Measurements from ENCODE around the gene ERO1B.

ERO1B gene

DNA sequence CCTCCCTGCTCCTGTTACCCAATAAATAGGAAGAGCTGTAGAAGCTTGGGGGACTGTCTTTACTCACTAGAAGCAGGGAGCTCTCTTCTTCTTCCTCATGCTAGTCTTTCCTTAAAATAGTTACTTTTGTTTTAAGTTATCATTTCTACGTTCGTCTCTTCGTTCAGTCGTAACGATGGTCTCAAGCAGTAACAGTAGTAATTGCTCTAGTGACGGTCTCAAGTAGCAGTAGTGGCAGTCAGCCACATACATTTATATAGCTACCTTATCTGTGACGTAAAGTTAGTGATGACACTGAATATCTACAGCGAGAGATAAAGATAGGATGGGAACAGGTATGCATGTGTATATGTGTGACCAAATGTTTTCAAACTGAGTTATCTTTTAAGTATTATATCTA, 15.4 kb upstream of the ERO1B start:
- DNase-seq = no peak

DNA sequence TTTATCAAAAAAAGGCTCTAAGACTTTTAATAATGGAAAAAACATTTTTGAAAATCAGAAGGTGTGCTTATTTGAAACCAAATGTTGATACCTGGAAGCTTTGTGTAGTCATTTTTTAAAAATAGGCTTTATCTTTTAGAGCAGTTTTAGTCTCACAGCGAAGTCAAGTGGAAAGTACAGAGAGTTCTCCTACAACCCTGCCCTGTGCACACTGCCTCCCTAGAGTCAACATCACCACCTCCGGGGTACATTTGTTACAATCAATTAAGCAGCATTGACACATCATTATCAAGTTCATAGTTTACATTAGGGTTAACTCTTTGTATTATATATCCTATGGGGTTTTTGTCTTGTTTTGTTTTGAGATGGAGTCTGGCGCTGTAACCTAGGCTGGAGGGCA, 10.7 kb upstream of the ERO1B start:
- DNase-seq = no peak

DNA sequence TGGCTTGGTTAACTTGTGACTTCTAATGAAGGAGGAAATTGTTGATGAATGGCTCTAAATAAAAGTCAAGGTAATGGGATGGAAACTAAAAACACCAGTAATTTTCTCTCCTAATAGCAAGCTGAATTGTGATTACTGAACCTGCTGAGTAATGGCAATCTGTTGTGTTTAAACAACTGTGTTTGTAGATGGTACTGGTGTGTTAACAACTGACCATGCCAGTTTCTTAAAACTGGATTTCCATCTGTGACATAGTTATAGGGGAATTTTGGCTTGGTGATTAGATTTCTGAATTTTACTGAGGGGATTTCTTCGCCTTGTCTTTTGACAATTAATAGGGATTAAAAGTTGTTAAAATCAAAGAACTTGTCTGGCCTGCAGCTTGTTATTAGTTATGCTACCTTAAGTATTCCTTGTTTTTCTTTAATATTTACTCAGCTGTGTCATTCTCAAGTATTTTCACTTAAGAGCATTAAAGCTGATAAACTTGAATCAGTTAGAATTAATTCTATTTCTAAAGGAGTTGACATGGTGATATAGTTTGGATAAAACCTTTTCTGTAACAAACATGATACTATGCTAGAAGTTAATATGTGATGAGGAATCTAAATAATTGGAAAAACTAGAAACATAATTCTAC, 7.9 kb upstream of the ERO1B start:
- DNase-seq = no peak

DNA sequence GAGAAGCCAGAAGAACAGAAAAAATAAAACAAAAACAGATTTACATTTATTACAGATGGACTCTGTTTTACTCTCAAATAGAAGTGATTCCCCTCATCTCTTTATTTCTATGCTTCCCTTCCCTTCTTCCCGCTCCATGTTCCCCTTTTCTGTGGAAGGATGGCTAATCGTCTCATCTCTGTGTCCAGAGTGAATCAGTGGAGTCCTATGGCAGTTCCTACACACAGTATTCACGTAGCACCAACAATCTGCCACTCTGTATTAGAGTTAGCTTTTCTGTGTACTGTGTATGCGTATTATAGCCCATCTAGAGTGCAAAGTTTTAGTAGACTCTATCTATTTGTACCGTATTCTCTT, 6.8 kb upstream of the ERO1B start:
- DNase-seq = no peak

DNA sequence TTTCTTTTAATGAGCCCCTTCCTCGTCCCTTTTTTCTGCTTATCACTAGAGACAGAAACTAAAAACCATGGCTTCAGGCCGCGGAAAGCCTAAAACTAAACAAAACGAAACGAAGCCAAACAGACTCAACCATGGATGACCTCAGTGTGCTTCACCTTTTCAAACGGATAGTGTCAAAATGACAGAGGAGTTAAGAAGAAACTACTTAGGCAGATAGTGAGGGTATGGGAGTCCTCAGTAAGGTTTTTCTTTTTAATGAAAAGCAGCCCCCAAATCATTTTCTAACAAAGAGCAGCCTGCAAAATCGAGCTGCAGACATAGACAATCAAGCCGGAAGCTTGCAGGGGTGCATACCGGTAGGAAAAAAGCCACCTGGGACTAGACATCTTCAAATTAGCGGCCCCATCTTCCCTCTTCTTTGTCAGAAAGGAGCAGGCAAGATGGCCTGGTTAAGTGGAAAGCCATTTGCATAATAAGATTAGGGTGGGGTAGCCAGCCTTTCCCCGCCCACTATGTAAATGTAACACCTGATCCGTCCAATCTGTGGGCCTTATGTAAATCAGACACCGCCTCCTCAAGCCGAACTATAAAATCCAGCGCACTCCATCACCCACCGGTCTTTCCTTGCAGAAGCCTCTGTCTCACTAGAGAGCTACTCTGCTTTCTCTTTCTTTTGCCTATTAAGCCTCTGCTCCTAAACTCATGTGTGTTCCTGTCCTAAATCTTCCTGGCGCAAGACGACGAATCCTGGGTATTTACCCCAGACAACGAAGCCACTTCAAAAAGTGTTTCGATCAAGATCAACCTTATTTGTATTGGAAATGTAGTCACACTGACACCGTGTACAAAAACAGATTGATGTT, 6.2 kb upstream of the ERO1B start:
- DNase-seq = no peak

DNA sequence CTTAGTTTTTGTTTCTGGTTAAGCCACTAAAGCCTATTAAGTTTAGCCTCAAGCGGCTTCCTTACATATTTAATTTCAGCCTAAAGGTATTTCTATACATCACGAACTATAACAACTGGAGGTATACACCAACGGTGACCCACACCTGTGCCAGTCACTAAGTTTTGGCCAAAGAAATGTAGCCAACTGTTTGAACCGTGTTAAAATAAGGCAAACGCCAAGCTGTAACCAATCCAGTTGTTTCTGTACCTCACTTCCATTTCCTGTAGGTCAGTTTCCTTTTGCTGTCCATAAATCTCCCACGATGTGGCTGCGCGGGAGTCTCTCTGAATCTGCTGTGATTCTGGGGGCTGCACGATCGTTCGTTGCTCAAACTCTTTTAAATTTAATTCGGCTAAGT, 5.6 kb upstream of the ERO1B start:
- no peak for DNase-seq

DNA sequence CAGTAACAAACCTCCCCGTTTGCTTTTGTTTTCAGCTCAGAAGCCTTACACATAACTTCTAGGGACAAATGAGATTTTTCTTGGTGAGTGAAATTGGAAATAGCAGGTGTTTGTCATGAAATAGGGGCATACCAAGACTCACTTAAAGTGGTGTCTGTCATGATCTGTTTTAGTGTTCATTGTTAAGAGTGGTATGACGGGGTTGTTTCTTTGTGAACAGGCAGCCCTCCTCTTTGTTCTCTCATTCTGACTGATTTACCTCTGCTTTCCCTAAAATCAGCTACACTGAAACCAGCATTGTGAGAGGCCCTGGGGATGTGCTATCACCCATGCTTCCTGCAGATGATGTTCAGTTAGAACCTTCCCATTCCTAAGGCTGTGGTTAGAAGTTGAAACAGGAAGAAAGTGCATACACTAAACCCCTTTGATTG, 2.5 kb upstream of the ERO1B start:
- DNase-seq = no peak

DNA sequence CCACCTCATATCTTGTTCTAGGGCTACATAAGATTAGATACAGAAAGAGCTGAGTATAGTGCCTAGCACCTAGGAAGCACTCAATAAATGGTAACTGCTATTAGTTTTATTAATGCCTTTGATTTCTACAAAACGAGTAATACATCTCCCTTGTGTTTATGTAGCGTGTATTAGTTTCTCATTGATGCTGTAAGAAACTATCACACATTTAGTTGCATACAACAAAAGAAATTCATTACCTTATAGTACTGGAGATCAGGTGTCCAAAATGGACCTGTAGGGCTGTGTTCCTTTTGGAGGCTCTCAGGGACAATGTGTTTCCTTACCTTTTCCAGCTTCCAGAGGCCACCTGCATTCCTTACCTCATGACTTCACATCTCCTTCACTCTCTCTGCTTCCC, 961 bp upstream of the ERO1B start:
- DNase-seq = no peak

DNA sequence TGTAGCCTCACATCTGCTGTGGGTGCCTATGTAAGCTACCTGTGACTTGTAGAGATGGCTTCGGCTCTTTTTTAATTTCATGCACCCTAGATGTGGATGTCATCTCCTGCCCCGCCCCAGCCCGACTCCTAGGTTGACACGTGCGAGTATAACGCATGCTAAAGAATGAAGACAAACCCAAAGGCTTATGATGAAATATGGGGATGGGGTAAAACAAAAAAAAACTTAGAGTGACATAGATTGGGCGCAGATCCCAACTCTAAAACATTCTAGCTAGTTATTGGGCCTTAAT, 613 bp upstream of the ERO1B start:
- no peak for DNase-seq

DNA sequence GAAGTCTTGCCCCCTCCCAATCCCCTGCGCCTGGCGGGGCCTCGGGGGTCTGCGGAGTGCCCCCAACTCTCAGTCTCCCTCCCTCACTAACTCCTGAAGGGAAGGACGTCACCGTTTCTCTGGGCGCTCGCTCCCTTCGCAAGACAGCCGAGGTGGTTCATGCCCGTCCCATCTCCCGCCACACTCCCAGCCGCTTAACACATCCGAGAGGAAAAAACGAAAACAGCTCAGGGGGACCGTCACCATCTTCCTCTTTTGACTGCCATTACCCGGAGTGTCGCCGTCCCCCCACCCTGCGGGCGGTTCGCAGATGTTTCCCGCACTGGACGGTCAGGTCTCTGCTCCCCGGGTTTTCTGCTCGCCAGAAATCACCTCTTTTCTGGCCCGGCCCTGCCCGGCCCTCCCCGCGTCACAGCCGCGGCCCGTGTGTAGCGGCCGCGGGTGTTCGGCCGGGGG, 532 bp downstream of the ERO1B start:
- no peak for DNase-seq

DNA sequence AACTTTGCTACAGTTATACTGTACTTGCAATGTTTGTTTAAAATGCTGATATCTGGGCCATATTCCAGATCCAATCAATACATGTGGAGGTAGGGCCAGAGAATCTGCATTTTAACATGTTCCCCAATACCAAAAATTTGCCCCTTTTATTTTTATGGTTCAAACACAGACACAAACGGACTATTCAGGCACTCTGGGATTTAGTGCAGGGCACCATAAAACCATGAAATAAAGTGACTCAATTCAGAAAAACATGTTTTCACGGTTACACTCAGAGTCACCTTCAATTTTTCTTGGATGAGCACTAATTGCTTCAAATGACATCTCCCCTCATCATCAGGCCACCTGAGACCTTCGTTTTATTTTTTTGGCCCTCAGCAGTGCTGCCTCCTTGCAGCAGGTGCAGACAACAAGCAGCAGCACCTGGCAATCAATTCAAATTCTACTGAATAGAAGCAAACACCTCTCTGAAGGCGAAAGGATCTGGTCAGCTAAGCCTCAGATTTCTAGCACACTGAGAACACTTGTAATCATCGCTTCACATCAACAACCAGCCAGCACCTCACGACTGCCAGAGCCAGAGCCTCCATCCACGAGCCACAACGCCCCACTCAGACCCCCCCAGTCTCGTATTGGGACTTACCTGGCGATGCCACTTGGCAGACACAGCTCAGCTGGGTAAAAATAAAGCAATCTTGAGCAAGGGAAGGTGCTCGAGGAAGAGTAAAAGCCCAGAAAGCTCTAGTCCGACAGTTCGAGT, 1.1 kb downstream of the ERO1B start:
- DNase-seq = peak; percentile 52

DNA sequence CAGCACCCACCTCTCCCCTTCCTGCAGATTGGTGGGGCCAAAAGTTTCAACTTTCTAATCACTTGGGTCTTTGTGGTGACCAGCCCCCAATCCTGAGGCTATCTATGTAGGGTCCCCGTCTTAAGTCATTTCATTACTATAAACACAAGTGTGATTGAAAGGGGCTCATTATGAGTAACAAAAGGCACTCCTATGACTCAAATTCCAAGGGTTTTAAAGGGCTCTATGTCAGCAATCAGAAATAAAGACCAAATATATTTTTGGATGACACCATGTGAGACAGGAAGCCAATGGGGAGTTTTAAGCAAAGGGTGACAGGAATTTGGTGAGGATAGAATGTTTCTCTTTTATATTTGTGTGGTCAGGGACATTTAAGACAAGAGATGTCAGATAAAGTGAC, 6.2 kb downstream of the ERO1B start:
- DNase-seq = no peak

DNA sequence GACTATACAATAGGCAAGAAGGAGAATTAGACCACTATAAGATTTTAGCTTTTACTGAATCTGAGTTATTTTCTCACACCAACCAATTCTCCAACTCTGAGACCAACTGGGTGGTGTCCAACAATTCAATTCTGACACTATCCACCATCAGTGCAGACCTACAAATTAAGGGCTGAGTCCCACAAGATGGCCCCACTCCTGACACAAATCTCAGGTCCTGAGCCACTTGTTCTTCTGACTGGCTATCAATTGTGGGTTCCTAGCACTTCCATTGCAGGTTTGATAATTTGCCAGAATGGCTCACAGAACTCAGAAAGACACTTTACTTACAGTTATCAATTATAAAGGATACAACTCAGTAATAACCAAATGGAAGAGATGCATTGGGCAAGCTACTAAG, 6.7 kb downstream of the ERO1B start:
- no peak for DNase-seq

DNA sequence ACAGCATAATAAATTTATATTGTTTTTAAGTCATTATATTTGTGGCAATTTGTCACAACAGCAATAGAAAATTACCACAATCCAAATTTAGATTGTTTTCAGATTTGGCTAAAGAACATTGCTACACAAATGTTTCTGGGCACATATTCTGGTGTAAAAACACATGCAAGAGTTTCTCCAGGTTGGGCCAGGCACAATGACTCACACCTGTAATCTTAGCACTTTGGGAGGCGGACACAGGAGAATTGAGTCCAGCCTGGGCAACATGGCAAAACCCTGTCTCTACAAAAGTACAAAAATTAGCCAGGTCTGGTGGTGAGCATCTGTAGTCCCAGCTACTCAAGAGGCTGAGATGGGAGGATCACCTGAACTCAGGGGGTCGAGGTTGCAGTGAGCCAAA, 8.4 kb downstream of the ERO1B start:
- no peak for DNase-seq

DNA sequence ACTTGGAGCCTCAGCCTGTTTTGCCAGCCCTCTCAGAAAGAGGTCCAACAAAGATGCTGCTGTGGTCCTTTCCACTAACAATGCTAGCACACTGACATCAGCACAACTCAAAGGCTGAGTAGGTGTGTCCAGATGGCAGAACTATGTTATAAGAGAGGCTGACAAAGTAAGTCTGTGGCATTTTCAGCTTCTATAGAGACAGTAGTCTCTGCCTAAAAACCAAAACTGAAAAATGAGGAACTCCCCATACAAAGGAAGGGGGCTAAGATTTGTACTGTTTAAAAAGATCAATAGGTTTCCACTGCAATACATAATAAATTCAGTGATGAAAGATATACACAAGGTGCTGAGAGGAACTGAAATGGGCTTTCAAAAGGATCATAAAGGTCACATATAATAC, 12.3 kb downstream of the ERO1B start:
- DNase-seq = no peak

DNA sequence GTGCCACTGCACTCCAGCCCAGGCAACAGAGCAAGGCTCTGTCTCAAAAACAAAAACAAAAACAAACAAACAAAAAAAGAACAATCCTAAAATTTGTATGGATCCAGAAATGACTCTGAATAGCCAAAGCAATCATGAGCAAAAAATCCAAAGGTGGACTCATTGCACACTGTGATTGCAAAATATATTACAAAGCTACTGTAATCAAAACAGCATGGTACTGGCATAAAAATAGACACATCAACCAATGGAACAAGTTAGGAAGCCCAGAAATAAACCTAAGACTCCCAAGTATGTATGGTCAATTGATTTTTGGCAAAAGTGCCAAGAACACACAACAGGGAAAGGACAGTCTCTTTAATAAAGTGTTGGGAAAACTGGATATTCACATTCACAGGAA, 19.9 kb downstream of the ERO1B start:
- DNase-seq = no peak

DNA sequence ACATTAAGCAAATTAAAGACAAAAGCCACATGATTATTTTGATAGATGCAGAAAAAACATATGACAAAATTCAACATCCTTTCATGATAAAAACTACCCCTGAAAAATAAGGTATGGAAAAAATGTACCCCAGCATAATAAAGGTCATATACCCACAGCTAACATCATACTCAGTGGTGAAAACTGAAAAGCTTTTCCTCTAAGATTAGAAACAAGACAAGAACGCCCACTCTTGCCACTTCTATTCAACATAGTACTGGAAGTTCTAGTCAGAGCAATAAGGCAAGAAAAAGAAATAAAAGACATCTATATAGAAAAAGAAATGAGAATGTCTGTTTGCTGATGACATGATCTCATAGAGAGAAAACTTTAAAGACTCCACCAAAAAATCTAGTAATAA, 20.7 kb downstream of the ERO1B start:
- no peak for DNase-seq

DNA sequence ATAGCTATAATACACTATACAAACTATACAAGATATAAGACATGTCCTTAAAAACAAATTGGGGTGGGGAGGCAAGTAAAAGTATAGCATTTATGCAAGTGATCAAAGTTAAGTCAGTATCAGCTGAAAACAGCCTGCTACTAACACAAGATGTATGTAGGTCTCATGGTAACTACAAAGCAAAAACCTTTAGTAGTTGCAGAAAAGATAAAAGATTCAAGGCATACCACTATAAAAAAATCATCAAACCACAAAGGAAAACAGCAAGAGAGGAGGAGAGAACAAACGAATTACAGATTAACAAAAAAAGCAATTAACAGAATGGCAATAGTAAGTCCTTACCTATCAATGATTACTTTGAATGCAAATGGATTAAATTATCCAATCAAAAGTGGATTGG, 22.7 kb downstream of the ERO1B start:
- no peak for DNase-seq

DNA sequence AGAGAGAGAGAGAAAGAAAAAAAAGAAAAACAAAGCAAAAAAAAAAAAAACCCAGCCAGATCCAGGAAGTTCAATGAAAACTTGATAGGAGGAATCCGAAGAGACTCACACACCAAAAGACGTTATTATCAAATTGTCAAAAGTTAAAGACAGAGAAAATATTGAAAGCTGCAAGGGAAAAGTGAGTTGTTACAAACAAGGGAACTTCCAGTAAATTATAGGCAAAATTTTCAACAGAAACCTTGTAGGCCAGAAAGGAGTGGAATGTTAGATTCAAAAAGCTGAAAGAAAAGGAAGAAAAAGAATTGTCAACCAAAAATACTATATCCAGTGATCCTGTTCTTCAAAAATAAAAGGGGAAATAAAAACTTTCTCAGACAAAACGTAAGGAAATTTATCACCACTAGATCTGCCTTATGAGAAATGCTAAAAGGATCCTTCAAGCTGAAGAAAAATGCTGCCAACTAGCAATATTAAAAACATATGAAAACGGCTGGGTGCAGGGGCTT, 23.6 kb downstream of the ERO1B start:
- no peak for DNase-seq

DNA sequence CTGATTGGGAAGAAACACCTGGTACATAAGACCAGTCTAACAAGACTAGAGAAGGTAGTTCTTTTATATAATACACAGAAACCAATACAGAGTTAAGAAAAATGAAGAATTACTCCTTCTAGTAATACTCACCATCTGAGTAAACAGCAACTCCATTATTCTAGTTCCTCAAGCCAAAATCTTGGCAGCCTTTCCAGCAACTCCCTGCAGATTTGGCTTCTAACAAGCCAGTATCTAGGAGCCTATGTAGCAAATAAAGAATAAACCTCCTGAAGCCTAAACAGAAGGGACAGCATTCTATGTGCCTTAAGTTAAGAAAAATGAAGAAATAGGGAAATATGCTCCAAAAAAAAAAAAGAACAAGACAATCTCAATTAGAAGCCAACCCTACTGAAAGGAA, 24.5 kb downstream of the ERO1B start:
- no peak for DNase-seq

DNA sequence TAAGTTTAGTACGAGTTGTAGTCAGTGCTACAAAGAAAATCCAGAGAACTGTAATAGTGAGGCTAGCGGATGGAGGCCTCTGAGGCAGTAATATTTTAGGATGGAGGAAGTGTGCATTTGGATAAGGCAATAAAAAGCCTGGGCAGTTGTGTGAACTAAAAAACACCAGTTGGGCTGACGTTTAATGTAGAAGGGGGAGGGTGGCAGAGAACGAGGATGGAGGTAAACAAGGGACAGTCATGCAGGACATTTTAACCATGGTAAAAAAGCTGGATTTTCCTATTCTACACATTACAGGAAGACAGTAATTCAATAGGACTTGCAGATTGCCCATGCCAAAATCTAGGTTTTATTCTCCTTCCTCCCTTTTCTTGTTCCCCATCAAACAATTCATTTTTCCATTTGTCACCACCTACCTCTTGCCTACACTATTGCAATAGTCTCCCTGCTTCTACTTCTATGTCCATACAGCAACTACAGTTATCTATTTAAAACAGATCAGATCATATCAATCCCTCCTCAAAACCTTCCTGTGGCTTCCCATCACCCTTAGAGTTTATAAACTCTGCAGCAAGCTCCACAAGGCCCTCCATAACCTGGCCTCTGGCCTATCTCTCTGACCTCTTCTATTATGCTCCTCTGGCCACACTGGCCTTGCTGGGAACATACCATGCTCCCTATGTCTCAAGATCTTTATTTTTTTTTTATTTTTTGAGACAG, 27.7 kb downstream of the ERO1B start:
- DNase-seq = no peak

DNA sequence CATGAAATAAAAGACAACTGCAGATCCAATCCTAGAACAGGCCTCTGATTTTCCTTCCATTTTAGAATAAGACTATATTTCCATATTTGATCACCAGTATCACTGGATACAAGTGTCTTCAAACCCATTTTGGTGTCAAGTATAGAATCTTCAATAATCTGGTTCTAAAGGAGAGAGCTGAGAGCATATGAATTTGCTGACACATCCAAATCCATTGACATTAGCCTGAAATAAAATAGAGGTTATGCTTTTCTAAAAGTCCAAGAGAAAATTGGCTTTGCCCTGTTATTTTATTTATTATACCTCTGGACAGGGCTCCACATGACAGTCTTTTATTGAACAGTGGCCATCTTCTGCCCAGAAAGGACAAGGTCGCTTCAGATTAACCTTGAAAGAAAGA, 28.6 kb downstream of the ERO1B start:
- no peak for DNase-seq

DNA sequence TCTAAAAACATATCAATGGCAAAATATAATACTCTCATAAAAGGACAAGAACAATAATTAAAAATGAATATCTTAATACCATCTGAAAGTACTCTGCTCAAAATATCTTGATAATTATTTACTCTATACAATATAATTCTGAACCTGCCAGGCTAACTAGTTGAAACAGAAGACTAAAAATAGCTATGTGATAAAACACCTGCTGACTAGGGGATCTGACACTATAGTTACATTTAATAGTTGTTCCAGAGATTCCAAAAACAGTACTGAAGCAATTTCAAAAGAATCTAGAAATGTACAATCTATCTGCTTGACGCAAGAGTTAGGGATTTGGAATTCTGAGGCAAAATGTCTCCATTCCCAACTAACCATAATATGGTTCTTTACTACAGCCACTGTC, 30.2 kb downstream of the ERO1B start:
- DNase-seq = no peak
